GM21390 (cell line): ENCODE results near the gene DNTTIP2.
A peak's percentile ranks its signal among the peaks of the same experiment; 100 is the strongest.
"Not testable (repeated sequence)": the region's sequence is repeated elsewhere in the genome, so short reads cannot be mapped to it uniquely, and the experiment has no call there.

Source experiments
- ATAC-seq: cut with Tn5 transposase; IDR thresholded peaks from one replicate; pipeline ENCODE4 v1.9.1; 2021; ENCODE audit not compliant: unreplicated experiment

DNTTIP2 gene, protein sequence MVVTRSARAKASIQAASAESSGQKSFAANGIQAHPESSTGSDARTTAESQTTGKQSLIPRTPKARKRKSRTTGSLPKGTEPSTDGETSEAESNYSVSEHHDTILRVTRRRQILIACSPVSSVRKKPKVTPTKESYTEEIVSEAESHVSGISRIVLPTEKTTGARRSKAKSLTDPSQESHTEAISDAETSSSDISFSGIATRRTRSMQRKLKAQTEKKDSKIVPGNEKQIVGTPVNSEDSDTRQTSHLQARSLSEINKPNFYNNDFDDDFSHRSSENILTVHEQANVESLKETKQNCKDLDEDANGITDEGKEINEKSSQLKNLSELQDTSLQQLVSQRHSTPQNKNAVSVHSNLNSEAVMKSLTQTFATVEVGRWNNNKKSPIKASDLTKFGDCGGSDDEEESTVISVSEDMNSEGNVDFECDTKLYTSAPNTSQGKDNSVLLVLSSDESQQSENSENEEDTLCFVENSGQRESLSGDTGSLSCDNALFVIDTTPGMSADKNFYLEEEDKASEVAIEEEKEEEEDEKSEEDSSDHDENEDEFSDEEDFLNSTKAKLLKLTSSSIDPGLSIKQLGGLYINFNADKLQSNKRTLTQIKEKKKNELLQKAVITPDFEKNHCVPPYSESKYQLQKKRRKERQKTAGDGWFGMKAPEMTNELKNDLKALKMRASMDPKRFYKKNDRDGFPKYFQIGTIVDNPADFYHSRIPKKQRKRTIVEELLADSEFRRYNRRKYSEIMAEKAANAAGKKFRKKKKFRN

DNA sequence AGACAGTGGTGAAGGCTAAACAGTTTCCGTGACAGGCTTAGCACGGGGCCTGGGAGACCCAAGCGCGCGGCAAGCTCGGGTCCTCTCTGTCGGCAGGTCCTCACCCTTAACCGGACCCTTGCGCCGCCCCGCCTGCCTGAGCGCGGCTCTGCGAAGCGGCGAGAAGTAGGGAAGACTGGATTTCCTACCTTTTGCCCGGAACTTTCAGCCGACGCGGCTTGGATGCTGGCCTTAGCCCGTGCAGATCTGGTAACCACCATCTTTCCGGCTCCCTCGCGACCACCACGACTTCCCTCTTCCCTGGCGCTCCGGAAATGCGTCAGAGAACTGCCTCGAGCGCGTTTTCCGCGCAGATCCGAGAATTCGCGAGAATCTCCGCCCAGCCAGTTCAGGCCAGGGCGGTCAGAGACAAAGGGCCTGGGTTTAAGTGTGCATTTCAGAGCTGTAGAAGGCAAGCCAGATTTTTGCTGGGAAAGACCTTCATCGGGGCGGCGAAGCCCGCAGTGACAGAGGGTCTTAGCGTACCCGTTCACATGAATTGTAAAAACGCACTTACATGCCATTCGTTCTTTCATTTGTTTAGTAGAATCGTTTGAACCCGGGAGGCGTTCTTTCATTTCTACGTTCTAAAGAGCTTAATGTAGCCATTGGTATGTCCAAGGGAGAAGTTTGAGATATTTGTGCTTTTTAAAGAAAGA is at the start of gene DNTTIP2:
Gene DNTTIP2, minus strand, starts transcription at position 318 of the 698 bp plus-strand sequence. Its CDS starts 58 bp downstream, at position 260.
- ATAC-seq: peak; percentile 97

DNA sequence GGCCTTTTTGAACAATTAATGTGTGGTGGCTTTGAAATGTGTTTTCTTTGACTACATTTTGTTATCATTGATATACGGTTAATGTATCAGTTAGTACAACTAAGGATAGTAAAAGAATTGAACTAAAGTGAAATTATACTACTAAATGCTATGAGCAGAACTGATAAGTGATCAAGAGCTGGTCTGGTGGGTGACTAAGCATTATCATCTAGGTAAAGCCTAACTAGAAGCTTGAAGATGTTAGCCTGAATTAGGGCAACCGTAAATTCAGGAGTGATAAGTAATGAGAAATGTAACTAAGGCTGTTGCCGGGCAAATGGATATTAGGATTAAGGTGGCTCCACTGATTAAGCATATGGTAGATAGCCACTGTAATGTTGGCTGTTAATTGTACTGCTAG is 46.2 kb upstream of the DNTTIP2 start:
- ATAC-seq: no peak

DNA sequence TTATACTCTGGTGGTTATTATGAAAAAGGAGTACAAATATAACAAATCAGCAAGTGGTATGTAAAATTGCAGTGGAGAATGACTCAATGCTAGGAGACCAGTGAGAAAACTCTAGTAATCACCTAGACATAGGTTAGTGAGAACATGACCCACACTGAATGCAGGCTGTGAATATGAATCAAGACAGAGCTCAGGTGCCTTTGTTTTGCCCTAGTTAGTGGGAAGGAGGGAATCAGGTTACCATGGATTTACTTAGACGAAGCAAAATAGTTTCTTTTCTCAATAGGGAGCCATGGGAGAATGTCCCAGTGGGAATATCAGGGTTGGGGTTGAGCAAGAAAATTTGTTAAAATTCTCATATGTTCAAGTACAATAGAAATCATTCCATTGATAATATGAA is 40.8 kb upstream of the DNTTIP2 start:
- no peak for ATAC-seq

DNA sequence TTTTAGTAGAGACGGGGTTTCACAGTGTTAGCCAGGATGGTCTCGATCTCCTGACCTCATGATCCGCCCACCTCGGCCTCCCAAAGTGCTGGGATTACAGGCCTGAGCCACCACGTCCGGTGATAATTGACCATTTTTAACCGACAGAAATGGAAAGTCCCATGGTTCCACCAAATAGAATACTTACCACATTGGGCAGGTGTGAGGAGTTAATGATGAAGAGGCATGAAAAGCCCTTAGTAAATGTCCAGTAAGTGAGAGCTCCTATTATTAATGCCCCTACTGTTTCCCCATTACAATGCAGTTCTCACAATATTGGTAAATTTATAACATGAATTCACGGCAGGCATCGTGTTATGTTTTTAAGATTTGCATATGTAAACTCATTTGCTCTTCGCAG is 38.3 kb upstream of the DNTTIP2 start:
- no peak for ATAC-seq

DNA sequence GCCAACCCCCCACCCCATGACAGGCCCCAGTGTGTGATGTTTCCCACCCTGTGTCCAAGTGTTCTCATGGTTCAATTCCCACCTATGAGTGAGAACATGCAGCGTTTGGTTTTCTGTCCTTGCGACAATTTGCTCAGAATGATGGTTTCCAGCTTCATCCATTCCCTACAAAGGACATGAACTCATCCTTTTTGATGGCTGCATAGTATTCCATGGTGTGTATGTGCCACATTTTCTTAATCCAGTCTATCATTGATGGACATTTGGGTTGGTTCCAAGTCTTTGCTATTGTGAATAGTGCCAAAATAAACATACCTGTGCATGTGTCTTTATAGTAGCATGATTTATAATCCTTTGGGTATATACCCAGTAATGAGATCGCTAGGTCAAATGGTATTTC is 31.9 kb upstream of the DNTTIP2 start:
- not testable (repeated sequence) for ATAC-seq

DNA sequence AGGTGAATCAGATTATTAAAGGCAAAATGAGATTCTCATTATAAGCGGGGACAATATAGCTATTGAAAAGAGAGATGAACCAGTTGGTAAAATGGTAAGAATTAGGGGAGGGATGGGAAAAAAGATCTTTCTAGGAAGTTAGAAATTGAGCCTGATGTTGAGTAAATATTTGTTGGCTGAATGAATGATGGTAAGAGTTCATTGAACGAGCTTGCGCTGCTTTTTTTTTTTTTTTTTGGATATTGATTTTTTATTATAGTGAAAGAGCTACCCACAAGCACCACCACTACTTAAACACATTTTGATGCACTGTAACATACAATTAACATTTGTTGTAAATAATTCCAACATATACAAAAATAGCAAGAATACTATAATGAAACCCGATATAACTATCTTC is 31.3 kb upstream of the DNTTIP2 start:
- ATAC-seq: no peak

DNA sequence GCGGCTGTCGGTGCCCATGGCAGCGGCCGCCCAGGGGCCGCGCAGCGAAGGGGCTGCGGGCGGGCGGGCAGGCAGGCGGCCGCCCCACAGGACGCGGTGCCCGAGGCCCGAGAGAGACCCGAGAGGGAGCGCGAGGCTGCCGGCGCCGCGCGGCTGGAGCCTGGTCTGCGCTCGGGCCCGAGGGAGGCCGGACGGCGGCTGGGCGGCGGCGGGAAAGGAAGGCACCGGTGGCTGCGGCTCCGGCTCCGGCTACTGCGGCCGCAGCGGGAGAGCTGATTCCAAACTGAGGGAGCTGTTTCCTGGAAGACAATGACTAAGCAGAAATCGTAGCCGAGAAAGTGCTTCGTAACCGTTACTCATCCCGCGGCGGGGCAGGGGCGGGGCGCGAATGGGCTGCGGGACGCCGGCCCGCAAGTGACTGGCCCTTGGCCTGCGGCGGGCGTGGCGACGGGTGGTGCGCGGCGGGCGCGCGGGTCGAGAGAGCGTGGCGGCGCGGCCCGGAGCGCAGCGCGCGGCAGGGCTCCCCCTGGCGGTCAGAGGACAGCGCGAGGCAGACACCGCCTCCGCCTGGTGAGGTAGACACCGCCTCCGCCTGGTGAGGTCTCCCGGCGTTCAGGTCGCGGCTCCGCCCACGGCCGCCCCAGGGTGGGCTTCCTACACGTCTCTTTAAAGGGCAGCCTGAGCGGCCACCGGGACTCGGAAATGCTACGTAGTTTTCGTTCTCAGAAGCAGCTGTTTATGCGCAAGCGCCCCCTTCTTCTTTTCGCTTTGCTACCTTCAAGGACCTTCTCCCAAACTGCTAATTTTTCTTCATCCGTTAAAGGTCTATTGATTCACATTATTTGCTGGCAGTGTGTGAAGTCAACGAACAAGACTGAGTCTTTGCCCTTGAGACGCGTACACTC is 30.4 kb upstream of the DNTTIP2 start, which contains the start of gene GCLM:
Gene GCLM, minus strand, starts transcription at position 285 of the 905 bp plus-strand sequence. Its CDS starts 267 bp downstream, at position 18.
- ATAC-seq: peak; percentile 94

DNA sequence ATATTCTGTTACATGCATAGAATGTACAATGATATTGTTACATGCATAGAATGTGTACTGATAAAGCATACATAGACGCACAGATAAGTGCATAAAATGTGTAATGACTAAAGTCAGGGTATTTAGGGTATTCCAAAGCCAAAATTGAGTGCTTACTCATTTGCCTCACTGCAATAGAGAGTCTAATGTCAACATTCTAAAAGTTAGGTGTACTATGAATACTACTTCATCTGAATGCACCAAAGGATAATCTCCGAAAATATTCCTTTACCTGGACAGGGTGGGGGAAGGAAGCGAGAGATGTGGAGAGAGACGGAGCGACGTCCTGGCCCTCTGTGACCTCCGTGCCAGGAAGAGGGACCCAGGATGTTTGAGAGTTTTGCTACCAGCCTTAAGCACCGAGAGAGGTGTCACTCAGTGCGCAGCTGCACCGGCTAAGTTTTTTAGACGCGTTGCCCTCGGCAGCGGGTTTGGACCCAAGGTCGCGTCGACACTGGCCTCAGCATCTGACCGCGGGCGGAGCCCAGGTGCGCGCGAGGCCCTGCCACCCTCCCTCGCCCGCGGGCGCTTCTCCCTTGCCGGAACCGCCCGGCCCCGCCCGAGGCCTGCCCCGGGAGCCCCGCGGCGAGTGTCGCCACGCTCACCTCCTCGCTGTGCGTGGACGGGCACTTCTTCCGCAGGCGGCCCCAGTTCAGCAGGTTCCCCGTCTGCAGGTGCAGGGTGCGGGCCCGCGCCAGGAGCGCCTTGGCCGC is 29.6 kb upstream of the DNTTIP2 start:
- peak; percentile 36 for ATAC-seq

DNA sequence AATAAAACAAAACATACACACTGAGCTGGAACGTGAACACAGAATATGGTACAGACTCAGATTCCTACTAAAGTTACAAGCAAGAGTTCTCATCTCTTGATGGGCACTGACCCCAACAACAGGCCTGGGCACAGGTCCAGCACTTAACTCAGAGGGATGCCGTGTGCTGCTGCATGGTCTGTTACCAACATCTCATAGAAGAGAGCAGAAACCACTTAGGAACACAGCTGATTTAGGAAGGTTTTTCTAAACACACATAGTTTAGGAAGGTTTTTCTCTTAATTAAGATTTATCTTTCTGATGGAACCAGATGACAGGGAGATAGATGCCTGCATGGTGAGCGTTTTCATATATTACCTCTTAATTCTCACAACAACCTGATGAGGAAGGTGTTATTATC is 28.7 kb upstream of the DNTTIP2 start:
- no peak for ATAC-seq

DNA sequence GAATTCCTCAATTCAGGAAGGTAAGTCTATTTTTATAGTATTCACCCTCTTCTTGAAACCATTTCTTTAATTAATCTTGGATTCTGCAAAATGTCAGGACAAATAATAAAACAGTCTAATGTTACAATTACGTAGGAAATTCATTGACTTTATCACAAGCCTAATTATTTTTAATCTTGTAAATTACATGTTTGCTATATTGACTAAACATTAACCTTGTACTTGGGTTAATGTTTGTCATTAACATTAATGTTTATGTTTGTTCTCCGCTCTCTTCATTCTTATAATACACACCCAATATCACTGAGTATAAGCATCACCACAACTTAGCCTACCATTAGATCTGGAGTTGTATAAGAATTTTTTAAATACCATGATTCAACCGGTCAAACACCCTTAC is 27.5 kb upstream of the DNTTIP2 start:
- ATAC-seq: no peak

DNA sequence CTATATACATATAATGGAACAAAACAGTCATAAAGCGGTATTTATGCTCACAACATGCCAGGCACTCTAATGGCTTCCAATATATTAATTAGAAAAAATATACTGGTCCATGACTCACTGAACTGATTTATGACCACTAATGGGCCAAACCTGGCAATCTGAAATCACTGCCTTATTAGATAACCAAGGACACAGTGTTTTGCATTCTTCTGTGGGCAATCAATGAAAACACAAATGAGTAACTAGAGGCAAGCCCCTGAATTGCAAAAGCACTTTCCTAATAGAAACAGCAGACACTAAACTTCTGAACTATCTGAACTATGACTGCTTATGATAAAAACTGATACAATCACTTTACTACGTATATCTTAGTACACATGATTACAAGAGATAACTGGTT is 26.7 kb upstream of the DNTTIP2 start:
- ATAC-seq: no peak

DNA sequence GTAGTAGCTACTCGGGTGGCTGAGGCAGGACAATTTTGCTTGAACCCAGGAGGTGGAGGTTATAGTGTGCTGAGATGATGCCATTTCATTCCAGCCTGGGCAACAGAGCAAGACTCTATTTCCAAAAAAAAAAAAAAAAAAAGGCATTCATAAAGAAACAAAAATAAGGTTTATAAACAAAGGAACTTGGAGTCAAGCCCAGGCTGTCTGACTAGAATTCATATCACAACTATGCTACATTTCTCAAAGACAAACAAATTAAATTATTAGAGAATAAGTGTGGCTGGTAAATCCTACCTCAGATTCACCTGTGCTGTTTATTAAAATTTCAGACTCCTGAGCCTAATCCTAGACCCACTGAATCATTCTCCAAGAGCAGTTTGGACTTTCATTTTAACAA is 26.0 kb upstream of the DNTTIP2 start:
- no peak for ATAC-seq

DNA sequence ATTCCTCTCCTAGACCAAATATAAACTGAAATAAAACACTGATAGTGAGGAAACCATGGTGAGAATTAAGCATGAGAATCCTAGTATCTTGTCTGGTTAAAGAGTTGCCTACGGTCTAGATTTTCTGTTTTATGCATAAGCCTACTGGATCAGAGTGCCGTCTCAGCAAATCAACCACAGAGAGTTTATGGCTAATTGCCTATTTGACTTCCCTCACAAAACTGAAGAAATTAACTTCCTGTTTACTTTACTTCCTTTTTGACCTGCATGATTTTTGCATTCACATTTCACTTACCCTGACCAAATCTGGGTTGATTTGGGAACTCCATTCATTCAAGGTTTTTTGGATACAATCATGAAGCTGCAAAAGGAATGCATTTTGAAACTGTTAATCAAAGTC is 25.2 kb upstream of the DNTTIP2 start:
- no peak for ATAC-seq

DNA sequence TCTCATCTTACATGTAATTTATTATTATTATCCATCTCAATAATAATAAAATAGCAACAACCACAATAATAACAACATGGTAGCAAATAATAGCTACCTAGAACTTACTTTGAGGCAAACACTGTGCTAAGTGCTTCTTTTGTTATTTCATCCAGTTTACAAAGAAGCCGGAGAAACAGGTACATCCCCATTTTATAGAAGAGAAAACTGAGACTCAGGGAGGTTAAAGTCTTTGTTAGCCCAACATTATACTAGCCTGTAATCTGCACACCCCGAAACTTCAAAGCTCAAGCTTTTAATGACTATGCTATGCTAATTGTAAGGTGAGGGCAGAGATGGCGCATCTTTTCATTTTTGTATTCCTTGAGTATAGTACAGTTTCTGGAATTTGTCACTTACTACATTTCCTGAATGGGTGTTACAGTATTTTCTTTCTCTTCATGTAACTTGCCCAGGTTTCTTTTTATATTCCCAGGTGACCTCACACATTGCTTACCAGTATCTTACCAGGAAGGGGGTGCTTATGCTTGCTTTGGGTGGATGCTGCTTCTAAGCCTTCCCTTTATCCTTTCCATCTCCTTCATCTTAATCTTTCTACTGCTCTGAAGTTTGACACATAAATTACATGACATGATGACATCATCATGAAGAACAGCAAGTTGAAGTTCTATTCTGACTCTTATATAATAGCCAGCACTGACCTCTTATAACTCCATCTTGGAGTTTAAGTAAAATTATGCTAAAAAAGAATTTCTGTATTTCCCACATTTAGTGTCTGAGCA is 21.9 kb upstream of the DNTTIP2 start:
- no peak for ATAC-seq

DNA sequence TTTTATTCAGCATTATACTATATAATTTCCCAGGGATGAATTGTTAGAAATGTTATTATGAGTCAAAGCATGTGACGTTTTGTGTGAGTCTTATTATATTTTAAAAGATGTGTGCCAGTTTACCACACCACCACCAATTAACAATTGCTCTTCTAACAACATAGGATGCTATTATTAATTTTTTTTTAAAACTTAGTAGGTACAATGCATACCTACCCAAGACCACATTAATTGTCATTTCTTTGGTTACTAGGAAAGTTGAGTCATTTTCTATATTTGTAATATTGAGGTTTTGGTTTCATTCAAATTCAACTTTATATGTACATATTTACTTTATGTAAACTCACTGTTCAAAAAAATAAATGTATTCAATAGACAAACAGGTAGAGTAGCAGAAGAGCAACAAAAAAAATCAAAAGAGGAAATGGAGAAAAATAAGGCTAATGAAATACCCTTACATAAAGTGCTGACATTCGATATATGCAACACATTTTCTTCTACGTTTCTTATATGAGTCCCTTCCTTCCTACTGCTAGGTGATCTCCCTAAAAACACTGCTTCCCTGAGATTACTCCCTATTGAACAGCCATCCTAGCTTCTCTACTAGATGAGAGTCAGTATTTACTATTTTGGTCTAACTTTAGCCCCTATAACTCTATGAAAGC is 20.7 kb upstream of the DNTTIP2 start:
- ATAC-seq: no peak

DNA sequence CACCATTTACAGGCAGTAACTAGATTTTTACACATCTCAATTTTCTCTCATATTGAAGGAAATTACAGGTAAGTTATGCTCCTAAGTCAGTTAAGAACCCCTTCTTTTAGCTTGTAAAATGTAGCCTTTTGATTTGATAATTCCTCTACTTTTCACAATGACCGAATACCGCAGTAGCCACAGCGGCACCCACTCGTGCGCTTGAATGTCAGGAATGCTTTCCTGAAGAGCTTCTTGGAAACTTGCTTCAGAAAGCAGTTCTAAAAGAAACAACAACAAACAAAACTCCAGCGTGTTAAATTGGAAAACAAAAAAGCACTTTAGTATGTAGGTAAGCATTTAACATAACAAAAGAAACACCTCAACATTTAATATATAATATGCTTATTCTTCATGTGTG is 9.9 kb upstream of the DNTTIP2 start:
- no peak for ATAC-seq

DNA sequence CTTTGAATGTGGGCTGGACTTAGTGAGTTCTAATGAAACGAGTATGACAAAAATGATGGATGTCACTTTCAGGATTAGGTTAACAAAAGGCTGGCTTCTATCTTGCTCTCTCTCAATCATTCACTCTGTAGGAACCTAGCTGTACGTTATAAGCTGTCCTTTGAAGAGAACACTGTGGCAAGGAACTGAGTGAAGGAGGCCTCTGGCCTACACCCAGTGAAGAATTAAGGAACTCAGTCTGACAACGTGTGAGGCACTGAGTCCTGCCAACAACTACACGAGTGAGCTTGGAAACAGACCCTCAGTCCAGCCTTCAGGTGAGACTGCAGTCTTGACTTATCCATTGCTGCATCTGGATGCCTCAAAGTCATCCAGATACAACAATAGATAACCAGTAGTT is 3.3 kb upstream of the DNTTIP2 start:
- ATAC-seq: no peak

DNA sequence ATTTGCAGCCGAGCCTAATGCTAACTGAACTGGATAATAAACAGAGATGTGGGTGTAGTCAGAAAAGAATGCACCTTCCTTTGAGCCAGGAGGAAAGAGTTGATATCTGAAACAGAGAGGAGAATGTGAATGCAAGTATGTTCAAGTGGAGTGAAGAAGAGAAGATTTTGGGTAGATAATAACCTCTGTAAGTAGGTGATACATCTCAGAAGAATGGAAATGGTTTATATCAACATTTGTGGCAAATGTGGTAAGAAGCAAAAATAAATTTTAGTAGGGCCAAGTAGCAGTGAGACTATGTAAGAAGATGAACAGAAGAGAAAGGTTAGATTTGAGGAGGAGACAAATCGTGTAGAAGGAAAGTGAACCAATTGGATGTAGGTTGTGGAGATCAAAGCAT is 1.7 kb upstream of the DNTTIP2 start:
- ATAC-seq: no peak

DNA sequence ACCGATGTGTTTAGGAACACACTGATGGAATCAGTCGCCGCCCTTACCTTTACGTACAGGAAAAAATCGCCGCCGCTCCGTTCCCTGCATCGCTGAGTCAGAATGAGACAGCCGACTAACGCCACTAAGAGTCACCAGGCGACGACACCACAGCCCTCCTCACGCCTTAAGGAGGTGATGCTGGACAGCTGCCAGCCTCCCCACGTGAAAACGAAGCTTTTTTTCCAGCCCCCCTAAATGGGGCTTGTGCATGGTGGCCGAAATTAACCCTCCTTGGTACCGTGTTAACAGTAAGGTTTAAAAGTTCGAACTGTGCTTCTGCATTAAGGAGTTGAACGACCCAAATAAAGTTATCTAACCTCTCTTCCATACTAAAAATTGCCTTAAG is 511 bp downstream of the DNTTIP2 start:
- peak; percentile 56 for ATAC-seq
